Measurements from ENCODE around the gene SELENOM. TPM values are rescaled to one million over a fixed set of nuclear protein-coding genes. Genes with fewer than 3 reads are reported as not detected.
A peak's percentile ranks its signal among the peaks of the same experiment; 100 is the strongest.

Gene SELENOM
- total and polyA plus RNA-seq, 2 donors from 2014 or later, result 154 to 291 TPM

DNA sequence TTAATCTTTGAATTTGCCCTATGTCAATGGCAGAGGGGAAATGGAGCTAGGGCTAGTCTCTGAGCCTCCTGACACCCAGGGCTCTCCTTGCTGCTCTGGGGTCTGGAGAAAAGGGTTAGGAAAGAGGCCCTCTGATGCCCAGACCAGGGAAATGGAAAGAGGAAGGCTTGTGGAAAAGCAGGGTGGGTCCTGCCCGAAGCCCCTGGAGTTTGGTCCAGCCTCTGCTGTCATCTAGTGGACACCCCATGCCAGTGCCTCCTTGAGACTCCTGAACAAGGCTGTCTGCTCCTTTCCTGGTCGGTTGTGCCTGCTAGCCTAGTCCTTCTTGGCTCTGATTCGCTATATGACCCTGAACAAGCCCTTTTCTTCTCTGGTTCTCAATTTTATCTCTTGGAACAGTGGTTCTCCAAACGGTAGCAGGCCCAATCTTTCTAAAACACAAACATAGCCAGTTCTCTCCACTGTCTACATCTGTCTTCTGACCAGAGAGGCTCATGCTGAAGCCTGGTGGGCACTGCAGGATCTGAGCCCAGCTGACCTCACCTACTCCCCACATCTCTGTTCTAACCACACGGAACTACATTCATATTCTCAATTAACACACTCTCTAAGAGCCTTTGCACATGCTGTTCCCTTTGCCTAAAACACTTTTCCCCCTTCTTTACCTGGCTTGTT is 41.7 kb upstream of the SELENOM start:
- Histone ChIP-seq H3K9ac (ENCODE audit: low read length in 3 of 3) (no peak overlapping the region), H3K9me3 (ENCODE audit: control insufficient read depth in 2 of 3, insufficient read depth in 1 of 3, low read length in 3 of 3) (no peaks in the 10 kb centered on the region), H3K36me3 (ENCODE audit: control insufficient read depth in 2 of 3, insufficient read depth in 3 of 3, low read length in 3 of 3) (no peaks in the 10 kb centered on the region), H3K27me3 (ENCODE audit: control insufficient read depth, insufficient read depth, low read length) (no peaks in the 10 kb centered on the region), H3K4me3 (ENCODE audit: low read length in 3 of 3) (no peak overlapping the region), H3K27ac (ENCODE audit: low read depth in 2 of 2, low read length in 2 of 2) (no peak overlapping the region), H3K4me1 (ENCODE audit: control insufficient read depth in 2 of 3, insufficient read depth in 2 of 3, low read depth in 1 of 3, low read length in 3 of 3) (peaks cover 0 to 7% (median 6%) of the 10 kb centered on the region in 3 donors)
- peak; percentile 91 for TF ChIP-seq CTCF (IDR thresholded peaks at IDR 0.05; ENCODE audit: borderline replicate concordance, extremely low read depth, insufficient read depth)
- intact Hi-C loops (cut with DNase I), result no loop called here
- DNase-seq, result peak; percentile 72 to 85 (median 80)
- no peak for FAIRE-seq

- Histone ChIP-seq H3K9me3 (ENCODE audit: control insufficient read depth in 2 of 3, insufficient read depth in 1 of 3, low read length in 3 of 3) (no peaks in the 10 kb centered on the region), H3K4me3 (ENCODE audit: low read length in 3 of 3) (no peak overlapping the region), H3K27ac (ENCODE audit: low read depth in 2 of 2, low read length in 2 of 2) (no peak overlapping the region), H3K4me1 (ENCODE audit: control insufficient read depth in 2 of 3, insufficient read depth in 2 of 3, low read depth in 1 of 3, low read length in 3 of 3) (peaks cover 0 to 7% (median 6%) of the 10 kb centered on the region in 3 donors), H3K9ac (ENCODE audit: low read length in 3 of 3) (no peak overlapping the region), H3K27me3 (ENCODE audit: control insufficient read depth, insufficient read depth, low read length) (no peaks in the 10 kb centered on the region), H3K36me3 (ENCODE audit: control insufficient read depth in 2 of 3, insufficient read depth in 3 of 3, low read length in 3 of 3) (no peaks in the 10 kb centered on the region)
- no peak for FAIRE-seq
- TF ChIP-seq CTCF (IDR thresholded peaks at IDR 0.05; ENCODE audit: borderline replicate concordance, extremely low read depth, insufficient read depth), result no peak
- intact Hi-C loops (cut with DNase I), result no loop called here
- DNase-seq, result no peak
These were observed 41.1 kb upstream of the SELENOM start for GRCh38 chr22:31148488-31148887.

- no peak overlapping the region for H3K4me3 ChIP-seq (ENCODE audit: low read length in 3 of 3)
- H3K27me3 ChIP-seq (ENCODE audit: control insufficient read depth, insufficient read depth, low read length), result no peaks in the 10 kb centered on the region
- H3K27ac ChIP-seq (ENCODE audit: low read depth in 2 of 2, low read length in 2 of 2), result no peak overlapping the region
- DNase-seq (no peak), FAIRE-seq (no peak)
- no peaks in the 10 kb centered on the region for H3K36me3 ChIP-seq (ENCODE audit: control insufficient read depth in 2 of 3, insufficient read depth in 3 of 3, low read length in 3 of 3)
- no peak overlapping the region for H3K9ac ChIP-seq (ENCODE audit: low read length in 3 of 3)
- peaks cover 0 to 12% (median 6%) of the 10 kb centered on the region in 3 donors for H3K4me1 ChIP-seq (ENCODE audit: control insufficient read depth in 2 of 3, insufficient read depth in 2 of 3, low read depth in 1 of 3, low read length in 3 of 3)
- TF ChIP-seq CTCF (IDR thresholded peaks at IDR 0.05; ENCODE audit: borderline replicate concordance, extremely low read depth, insufficient read depth), result no peak
- H3K9me3 ChIP-seq (ENCODE audit: control insufficient read depth in 2 of 3, insufficient read depth in 1 of 3, low read length in 3 of 3), result no peaks in the 10 kb centered on the region
- intact Hi-C loops (cut with DNase I), result no loop called here
These were observed 36.9 kb upstream of the SELENOM start for GRCh38 chr22:31144223-31144622.

Data from kidney (tissue), 14 donors.